ENCODE measurements around the gene OR3A1. TPM values are rescaled to one million over a fixed set of nuclear protein-coding genes. Genes with fewer than 3 reads are reported as not detected.
"Not testable (repeated sequence)": the region's sequence is repeated elsewhere in the genome, so short reads cannot be mapped to it uniquely, and the experiment has no call there.

Gene OR3A1
- total and polyA plus RNA-seq, 2 donors (not counting 3 experiments of a cell fraction or from before 2014, with no cell fraction given): not detected

GRCh38 chr17:3295632-3296031 is 2.5 kb downstream of the OR3A1 start:
- Histone ChIP-seq H3K9ac (replicated peaks; ENCODE audit: extremely low read depth, insufficient read depth, low read length) (no peak overlapping the region), H3K27me3 (ENCODE audit: control insufficient read depth in 2 of 2, insufficient read depth in 2 of 2, low read length in 2 of 2) (no peaks in the 10 kb centered on the region), H3K9me3 (replicated peaks; ENCODE audit: control insufficient read depth, insufficient read depth, low read length) (no peaks in the 10 kb centered on the region), H3K4me3 (replicated peaks in 1 of 3; ENCODE audit: insufficient read depth in 1 of 3, low read depth in 1 of 3, low read length in 3 of 3) (no peak overlapping the region), H4K20me1 (replicated peaks; ENCODE audit: control insufficient read depth, extremely low read depth, insufficient read depth, low read length) (no peaks in the 10 kb centered on the region), H3K36me3 (ENCODE audit: control insufficient read depth in 2 of 2, extremely low read depth in 1 of 2, insufficient read depth in 2 of 2, low read length in 2 of 2) (no peaks in the 10 kb centered on the region), H3K27ac (ENCODE audit: insufficient read depth, low read depth, low read length) (no peak overlapping the region), H3K79me2 (ENCODE audit: control insufficient read depth, insufficient read depth, low read length) (no peaks in the 10 kb centered on the region), H3K9me1 (replicated peaks; ENCODE audit: control insufficient read depth, extremely low read depth, insufficient read depth, low read length) (no peaks in the 10 kb centered on the region), H3K4me1 (ENCODE audit: control insufficient read depth, extremely low read depth, insufficient read depth, low read length) (no peaks in the 10 kb centered on the region), H3K4me2 (ENCODE audit: insufficient read depth, low read length) (no peak overlapping the region), H2AFZ (ENCODE audit: low read depth, low read length) (no peak overlapping the region)
- ChIA-PET CTCF (no interaction called here), POLR2A (no interaction called here)
- intact Hi-C loops (cut with micrococcal nuclease) (no loop called here), dilution Hi-C loops (cut with MboI; ENCODE audit: extremely low pct_ligation_motif_present, low sequenced_read_pairs) (no loop called here)
- FAIRE-seq: no peak
- BruUV-seq (replicated peaks): no TSS peak
- no peak for DNase-seq (ENCODE audit: low read depth, low spot score)
- TF ChIP-seq, protein P1, sequence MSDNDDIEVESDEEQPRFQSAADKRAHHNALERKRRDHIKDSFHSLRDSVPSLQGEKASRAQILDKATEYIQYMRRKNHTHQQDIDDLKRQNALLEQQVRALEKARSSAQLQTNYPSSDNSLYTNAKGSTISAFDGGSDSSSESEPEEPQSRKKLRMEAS (IDR thresholded peaks at IDR 0.05; ENCODE audit: insufficient read depth, insufficient read length): no peak
- TF ChIP-seq FOS (IDR thresholded peaks at IDR 0.05; ENCODE audit: borderline replicate concordance, insufficient read depth, low read length) (no peak), POLR2AphosphoS5 (IDR thresholded peaks at IDR 0.05; ENCODE audit: insufficient read depth, low read depth, low read length) (no peak), MYC (IDR thresholded peaks at IDR 0.05; ENCODE audit: low read depth, low read length) (no peak), JUN (IDR thresholded peaks at IDR 0.05; ENCODE audit: borderline replicate concordance, insufficient read depth, insufficient read length, low read depth) (no peak), CTCF (IDR thresholded peaks at IDR 0.05; ENCODE audit: extremely low read depth in 1 of 2, insufficient read depth in 1 of 2, low read depth in 1 of 2, low read length in 2 of 2) (no peak), EZH2 (IDR thresholded peaks at IDR 0.05; ENCODE audit: borderline replicate concordance, low read depth, low read length, severe bottlenecking) (no peak), POLR2A (IDR thresholded peaks at IDR 0.05; ENCODE audit: low read depth, low read length) (no peak), GATA2 (IDR thresholded peaks at IDR 0.05; ENCODE audit: insufficient read depth, insufficient read length, low read depth, low read length) (no peak)

- POLR2A ChIA-PET; H3K27me3 ChIP-seq (ENCODE audit: control insufficient read depth in 2 of 2, insufficient read depth in 2 of 2, low read length in 2 of 2); H3K9ac ChIP-seq (replicated peaks; ENCODE audit: extremely low read depth, insufficient read depth, low read length); H3K79me2 ChIP-seq (ENCODE audit: control insufficient read depth, insufficient read depth, low read length); H3K9me1 ChIP-seq (replicated peaks; ENCODE audit: control insufficient read depth, extremely low read depth, insufficient read depth, low read length); H3K27ac ChIP-seq (ENCODE audit: insufficient read depth, low read depth, low read length); FAIRE-seq; H3K4me2 ChIP-seq (ENCODE audit: insufficient read depth, low read length); DNase-seq (ENCODE audit: low read depth, low spot score); H3K36me3 ChIP-seq (ENCODE audit: control insufficient read depth in 2 of 2, extremely low read depth in 1 of 2, insufficient read depth in 2 of 2, low read length in 2 of 2); BruUV-seq (replicated peaks); H2AFZ ChIP-seq (ENCODE audit: low read depth, low read length); H4K20me1 ChIP-seq (replicated peaks; ENCODE audit: control insufficient read depth, extremely low read depth, insufficient read depth, low read length); intact Hi-C loops (cut with micrococcal nuclease); CTCF ChIA-PET; H3K4me3 ChIP-seq (replicated peaks in 1 of 3; ENCODE audit: insufficient read depth in 1 of 3, low read depth in 1 of 3, low read length in 3 of 3); H3K9me3 ChIP-seq (replicated peaks; ENCODE audit: control insufficient read depth, insufficient read depth, low read length); H3K4me1 ChIP-seq (ENCODE audit: control insufficient read depth, extremely low read depth, insufficient read depth, low read length); dilution Hi-C loops (cut with MboI; ENCODE audit: extremely low pct_ligation_motif_present, low sequenced_read_pairs): not testable (repeated sequence)
Measured at GRCh38 chr17:3293548-3293947, 4.6 kb downstream of the OR3A1 start.
